PFSK-1 (cell line): ENCODE measurements around the gene SLC12A3.

Source experiments
- POLR2AphosphoS5 ChIP-seq: IDR thresholded peaks from 2 replicates; pipeline ENCODE4 v1.6.1; 2012; ENCODE audit warnings: low read depth, mild to moderate bottlenecking, control low read depth, low read length, moderate library complexity
- REST ChIP-seq, 2 experiments: IDR thresholded peaks; 2 replicates each; pipeline versions ENCODE4 v1.6.1 to v1.8.0; 2011 to 2012; ENCODE audit warnings: low read depth in 2 of 2, low read length in 2 of 2, control low read depth in 1 of 2, inconsistent platforms in 1 of 2, mild to moderate bottlenecking in 1 of 2, moderate library complexity in 1 of 2; ENCODE audit not compliant: insufficient read depth in 1 of 2
- SIN3A ChIP-seq: IDR thresholded peaks from 2 replicates; pipeline ENCODE4 v1.6.1; 2012; ENCODE audit warnings: mild to moderate bottlenecking, low read length, moderate library complexity, borderline replicate concordance; ENCODE audit not compliant: insufficient read depth
- TAF1 ChIP-seq: IDR thresholded peaks from 2 replicates; pipeline ENCODE4 v1.6.1; 2012; ENCODE audit warnings: low read length, control low read depth, borderline replicate concordance; ENCODE audit not compliant: insufficient read depth

DNA sequence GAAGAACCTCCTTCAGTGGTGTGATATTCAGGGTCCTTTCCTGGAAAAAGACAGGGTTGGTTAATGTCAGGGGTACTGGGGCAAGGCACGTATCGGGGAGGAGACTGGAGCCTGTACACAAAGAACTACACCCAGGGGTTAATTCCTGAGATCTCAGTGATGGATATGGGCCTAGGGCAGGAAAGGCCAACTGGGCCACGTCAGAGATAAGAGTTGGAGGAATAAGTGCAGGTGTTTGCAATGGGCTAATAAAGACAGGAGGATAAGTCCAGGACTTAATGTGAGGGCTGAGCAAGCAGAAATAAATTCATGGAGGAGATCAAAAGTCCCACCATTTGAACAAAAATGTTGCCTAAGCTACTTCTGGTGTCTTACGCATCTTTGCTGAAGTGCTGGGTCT lies 56.6 kb downstream of the SLC12A3 start:
- TF ChIP-seq TAF1 = no peak
- TF ChIP-seq POLR2AphosphoS5 = no peak
- no peak for TF ChIP-seq REST (IDR thresholded peaks at IDR 0.05; ENCODE audit: insufficient read depth in 1 of 2, low read depth in 2 of 2, low read length in 2 of 2)
- no peak for TF ChIP-seq SIN3A
